Measurements from ENCODE around the gene RNU6-9.
A peak's percentile ranks its signal among the peaks of the same experiment; 100 is the strongest.

RNU6-9 gene

DNA sequence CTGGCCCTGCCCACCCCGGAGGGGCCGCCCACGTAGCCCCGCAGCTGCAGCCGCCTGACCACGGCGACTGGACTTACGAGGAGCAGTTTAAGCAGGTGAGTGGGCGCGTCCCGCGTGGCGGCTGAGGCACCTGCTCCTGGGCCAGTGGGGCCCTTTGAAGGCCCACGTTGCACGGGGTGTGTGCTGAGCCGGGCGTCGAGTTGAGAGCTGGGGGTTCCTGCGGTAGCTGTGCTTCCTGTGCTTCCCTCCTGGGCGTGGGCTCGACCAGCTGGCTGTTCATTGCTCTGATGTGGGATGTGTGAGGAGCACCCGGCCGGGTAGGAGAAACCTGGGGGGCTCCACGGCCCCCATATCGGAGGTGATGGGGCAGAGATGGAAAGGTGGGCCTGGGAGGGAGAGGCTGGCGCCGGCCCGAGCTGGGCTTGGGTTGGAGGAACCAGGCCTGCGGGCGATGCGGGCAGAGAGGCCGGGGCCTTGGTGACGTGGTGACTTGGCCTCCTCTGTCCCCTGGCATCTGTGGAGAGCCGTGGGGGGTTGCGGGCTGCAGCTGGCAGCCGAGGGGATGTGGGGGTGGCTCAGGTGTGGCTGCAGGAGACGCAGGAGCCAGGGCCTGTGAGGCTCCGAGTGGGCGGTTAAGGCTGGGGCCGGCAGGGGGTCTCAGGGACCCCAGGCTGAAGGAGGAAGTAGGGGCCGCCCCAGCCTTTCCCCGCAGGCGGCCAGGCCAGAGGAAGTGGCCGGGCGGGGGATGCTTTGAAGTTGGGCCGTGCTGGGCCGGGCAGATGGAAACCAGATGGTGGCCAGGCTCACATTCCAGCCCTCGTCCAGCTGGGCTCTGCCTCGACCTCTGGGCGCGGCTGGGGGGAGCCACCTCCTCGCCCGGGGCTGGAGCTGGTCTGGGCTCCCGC, 39.6 kb downstream of the RNU6-9 start:
- no peak for DNase-seq (ENCODE audit: low read depth in 2 of 2, low spot score in 1 of 2)

DNA sequence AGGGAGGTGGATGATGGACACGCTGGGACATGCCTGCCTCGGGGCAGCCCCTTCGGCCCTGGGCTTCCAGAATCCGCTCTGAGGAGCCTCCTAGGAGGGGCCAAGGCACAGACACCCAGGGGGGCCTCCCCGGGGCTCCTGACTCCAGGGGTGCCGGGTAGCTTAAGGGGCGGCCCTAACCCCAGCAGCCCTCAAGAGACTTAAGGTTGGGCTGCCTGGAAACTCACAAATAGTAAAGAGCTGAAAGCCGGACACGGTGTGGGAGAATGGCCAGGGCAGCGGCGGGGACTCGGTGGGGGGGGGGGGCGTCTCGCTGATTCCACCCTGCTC, 40.2 kb downstream of the RNU6-9 start:
- DNase-seq (ENCODE audit: low read depth in 2 of 2, low spot score in 1 of 2): no peak

DNA sequence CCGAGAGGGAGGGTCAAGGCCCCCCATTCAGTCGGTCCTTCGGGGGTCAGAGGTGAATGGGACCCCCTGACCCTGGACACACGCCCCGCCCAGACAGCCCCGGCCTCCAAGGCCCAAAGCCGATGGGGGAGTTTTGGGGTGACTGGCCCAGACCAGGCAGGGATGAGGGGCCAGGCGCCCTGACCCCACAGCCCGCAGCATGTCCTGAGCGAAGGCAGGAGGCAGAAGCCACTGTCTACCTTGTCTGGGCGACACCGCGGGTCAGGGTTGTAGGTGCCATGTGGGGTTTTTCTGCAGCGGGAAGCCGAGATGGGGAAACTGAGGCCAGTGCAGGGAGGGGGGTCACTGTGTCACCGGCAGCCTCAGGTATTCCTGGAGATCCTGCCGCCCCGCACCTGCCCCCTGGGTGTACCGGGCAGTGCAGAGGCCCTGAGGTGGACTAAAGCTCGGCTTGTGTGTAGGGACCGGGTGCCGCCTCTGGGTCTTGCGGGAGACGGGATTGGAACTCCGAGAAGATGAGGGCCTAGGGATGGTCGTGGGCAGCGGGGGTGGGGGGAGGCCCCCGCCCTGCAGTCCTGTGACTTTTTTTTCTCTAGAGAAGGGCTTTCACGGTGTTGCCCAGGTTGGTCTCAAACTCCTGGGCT, 41.0 kb downstream of the RNU6-9 start:
- no peak for DNase-seq (ENCODE audit: low read depth in 2 of 2, low spot score in 1 of 2)

DNA sequence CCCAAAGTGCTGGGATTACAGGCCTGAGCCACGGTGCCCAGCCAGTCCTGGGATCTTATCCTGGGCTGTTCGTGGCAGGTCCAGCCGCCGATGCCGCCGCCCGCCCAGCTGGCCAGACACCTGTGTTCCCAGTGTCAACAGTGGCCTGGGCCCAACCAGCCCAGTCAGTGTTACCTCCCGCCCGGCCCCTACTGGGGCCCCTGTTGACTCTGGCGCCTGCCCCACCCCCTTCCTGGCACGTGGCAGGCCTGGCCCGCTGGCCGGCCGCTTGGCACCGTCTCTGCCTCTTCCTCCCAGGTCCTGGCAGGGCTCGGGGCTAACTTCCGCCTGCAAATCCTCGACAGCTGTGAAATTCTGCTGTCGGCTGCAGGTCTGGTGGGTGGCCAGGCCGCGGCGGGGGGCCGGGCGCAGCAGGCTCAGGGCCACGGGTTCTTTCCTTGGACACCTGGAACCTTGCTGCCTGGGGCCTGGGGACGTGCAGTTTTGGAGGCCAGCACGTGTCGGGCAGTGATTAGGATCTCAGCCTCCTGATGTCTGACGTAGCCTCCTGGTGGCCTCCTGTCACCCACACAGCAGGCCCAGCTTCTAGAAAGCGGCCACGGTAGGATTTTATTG, 41.7 kb downstream of the RNU6-9 start:
- no peak for DNase-seq (ENCODE audit: low read depth in 2 of 2, low spot score in 1 of 2)

GRCh38 chr19:936175-936546, 42.9 kb downstream of the RNU6-9 start:
- no peak for DNase-seq (ENCODE audit: low read depth in 2 of 2, low spot score in 1 of 2)

DNA sequence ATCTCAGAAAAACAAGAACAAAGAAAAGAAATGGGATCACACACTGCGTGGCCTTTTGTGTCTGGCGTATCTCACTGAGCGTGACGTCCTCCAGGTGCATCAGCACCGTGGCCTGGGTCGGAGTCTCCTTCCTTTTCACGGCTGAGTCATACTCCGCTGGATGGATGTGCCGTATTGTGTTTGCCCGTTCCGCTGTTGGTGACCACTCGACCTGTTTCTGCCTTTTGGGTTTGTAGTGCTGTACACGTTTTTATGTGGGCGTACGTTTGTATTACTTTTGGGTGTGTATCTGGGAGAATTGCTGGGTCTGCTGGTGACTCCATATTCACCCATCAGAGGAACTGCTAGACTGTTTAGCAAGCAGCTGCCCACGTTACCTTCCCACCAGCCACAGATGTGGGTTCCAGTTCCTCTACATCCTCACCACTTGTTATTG, 44.0 kb downstream of the RNU6-9 start:
- no peak for DNase-seq (ENCODE audit: low read depth in 2 of 2, low spot score in 1 of 2)

GRCh38 chr19:938233-938923, 45.1 kb downstream of the RNU6-9 start:
- DNase-seq (ENCODE audit: low read depth in 2 of 2, low spot score in 1 of 2): no peak

GRCh38 chr19:939439-939838, 46.2 kb downstream of the RNU6-9 start:
- no peak for DNase-seq (ENCODE audit: low read depth in 2 of 2, low spot score in 1 of 2)

- no peak for DNase-seq (ENCODE audit: low read depth in 2 of 2, low spot score in 1 of 2)
Measured at GRCh38 chr19:939922-940321, 46.6 kb downstream of the RNU6-9 start.

DNA sequence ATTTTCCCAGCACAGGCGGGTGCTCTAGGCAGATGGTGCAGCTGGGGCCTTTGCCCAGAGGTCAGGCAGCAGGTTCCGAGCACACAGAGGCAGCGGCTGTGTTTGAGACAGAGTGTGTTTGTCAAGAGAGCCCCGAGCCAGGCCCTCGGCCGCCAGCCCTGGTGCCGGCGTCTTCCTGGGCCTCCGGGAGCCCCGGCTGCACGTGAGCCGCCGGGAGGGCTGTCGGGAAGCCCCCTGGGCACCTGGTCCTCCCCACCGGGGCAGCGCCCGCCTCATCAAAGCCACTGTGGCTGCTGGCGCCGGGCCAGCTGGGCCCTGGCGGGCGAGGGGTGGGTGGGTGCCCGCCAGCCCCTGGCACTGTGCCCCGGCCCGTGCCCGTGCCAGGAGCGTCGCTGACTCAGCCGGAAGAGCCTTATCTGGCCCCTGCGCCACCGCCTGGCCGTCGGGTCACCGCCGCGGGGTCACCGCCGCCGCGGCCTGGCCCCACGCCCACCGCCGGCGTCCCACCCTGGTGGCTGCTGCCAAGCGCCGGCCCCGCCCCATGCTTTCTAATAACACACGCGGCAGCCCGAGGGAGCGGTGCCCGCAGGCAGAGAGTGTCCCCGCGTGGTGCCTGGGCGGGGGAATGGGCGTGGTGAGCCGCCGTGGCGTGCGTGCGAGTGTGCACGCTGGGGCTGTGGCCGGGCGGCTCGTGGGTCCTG, 47.5 kb downstream of the RNU6-9 start:
- DNase-seq (ENCODE audit: low read depth in 2 of 2, low spot score in 1 of 2): peak in 1 of 2 donors; percentile 49

DNA sequence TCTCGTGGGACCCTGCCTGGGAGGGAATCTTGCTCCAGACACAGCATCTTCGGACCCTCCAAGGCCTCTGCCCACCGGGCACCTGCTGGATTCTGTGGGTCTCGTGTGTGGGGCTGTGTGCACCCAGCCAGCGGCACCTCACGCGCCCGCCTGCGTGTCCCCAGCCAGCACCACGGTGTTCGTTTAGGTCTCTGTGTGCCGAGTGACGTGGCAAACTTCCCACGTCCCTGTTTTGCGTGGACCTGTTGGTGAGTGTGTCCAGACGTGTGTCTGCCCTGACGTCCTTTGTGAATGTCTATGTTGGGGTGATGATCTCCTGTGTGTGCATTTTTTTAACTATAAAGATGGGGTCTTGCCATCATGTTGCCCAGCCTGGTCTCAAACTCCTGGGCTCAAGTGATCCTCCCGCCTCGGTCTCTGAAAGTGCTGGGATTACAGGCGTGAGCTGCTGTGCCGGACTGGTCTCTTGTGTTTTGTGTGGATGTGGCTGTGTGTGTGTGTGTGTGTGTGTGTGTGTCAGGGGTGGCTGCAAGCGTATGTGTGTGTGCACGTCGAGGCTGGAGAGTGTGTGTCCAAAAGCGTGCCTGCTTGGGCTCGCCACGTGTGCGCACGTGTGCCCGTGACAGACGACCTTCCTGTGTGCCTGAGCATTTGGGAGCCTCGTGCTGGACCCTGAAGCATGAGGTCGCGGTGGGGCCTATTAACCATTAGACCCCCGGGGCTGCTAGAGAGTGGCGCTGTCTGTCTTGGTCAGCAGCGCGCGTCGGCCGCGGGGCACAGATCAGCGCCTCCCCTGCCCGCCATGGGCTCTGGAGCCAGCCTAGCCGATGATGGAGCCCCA, 48.2 kb downstream of the RNU6-9 start:
- DNase-seq (ENCODE audit: low read depth in 2 of 2, low spot score in 1 of 2): no peak

- DNase-seq (ENCODE audit: low read depth in 2 of 2, low spot score in 1 of 2): no peak
Measured at GRCh38 chr19:942133-942645, 48.9 kb downstream of the RNU6-9 start.

Measured in stimulated activated CD8-positive, alpha-beta memory T cell treated with anti-CD3 and anti-CD28 coated beads, Interleukin-4, amount 100 ng/mL, for 1 hour (primary cell).